Spleen (tissue), 11 donors: ENCODE results near the gene IQSEC1. TPM values are rescaled to one million over a fixed set of nuclear protein-coding genes. Genes with fewer than 3 reads are reported as not detected.

Experiments used
- DNase-seq: peaks from one replicate; pipeline ENCODE4 v3.0.0-alpha.2; 2020
- H3K27ac ChIP-seq, 8 donors: fragments of 200-600 bp; sonication (generic) in 7 of 8; 1 replicate in 4 of 8; 2 replicates in 4 of 8; pipeline versions ENCODE4 v1.5.0 to v1.8.0; 2016 to 2021; ENCODE audit warnings: inconsistent platforms in 4 of 8, mild to moderate bottlenecking in 4 of 8, moderate library complexity in 1 of 8
- H3K27me3 ChIP-seq, 7 donors: fragments of 200-600 bp; sonication (generic) in 6 of 7; replicated peaks in 1 of 7; 1 replicate in 4 of 7; 2 replicates in 3 of 7; pipeline versions ENCODE4 v1.5.0 to v1.8.0; 2016 to 2021; ENCODE audit warnings: inconsistent platforms in 3 of 7, mild to moderate bottlenecking in 1 of 7
- H3K36me3 ChIP-seq, 6 donors: fragments of 200-600 bp; sonication (generic) in 5 of 6; 1 replicate in 4 of 6; 2 replicates in 2 of 6; pipeline versions ENCODE4 v1.5.0 to v1.8.0; 2016 to 2021; ENCODE audit warnings: inconsistent platforms in 2 of 6
- H3K4me1 ChIP-seq, 6 donors: fragments of 200-600 bp; sonication (generic) in 5 of 6; 1 replicate in 3 of 6; 2 replicates in 3 of 6; pipeline versions ENCODE4 v1.5.0 to v1.8.0; 2016 to 2021; ENCODE audit warnings: inconsistent platforms in 3 of 6
- H3K4me3 ChIP-seq, 8 donors: fragments of 200-600 bp; sonication (generic) in 7 of 8; 1 replicate in 4 of 8; 2 replicates in 4 of 8; pipeline versions ENCODE4 v1.5.0 to v1.8.0; 2016 to 2021; ENCODE audit warnings: inconsistent platforms in 4 of 8, mild to moderate bottlenecking in 4 of 8, moderate library complexity in 2 of 8
- H3K9me3 ChIP-seq, 8 donors: fragments of 200-600 bp; sonication (generic) in 7 of 8; 1 replicate in 4 of 8; 2 replicates in 4 of 8; pipeline versions ENCODE4 v1.5.0 to v1.8.0; 2016 to 2021; ENCODE audit warnings: inconsistent platforms in 4 of 8
- POLR2A ChIP-seq, 3 donors: fragments of 450-650 bp; IDR thresholded peaks; one replicate each; pipeline ENCODE4 v1.5.1; 2017; ENCODE audit warnings: antibody characterized with exemption in 3 of 3, mild to moderate bottlenecking in 1 of 3
- POLR2AphosphoS5 ChIP-seq, 3 donors: sonication (generic); formaldehyde crosslinking; IDR thresholded peaks; one replicate each; pipeline ENCODE4 v1.5.1; 2017; ENCODE audit warnings: antibody characterized with exemption in 3 of 3
- WGBS, 5 donors: extraction: QIAGEN DNeasy Blood & Tissue Kit in 3 of 5; methylation state at CpG; one replicate each; pipeline versions ENCODE4 v1.1.5 to v1.1.7; 2013 to 2018; 5-methylcytosine and 5-hydroxymethylcytosine counted together
- intact Hi-C: fragments of 100-400 bp; cut with DNase I; formaldehyde crosslinking; loops from one replicate; pipeline ENCODE4 v1.15.0; 2023; ENCODE audit warnings: low total_unique reads
- polyA plus RNA-seq, 3 donors: library from polyadenylated mRNA; stranded (reverse); fragments of 200-250 nt; gene quantifications; one replicate each; pipeline ENCODE4 v1.2.1, GENCODE V29; 2013
- total RNA-seq, 7 donors: library from RNA; depleted of rRNA in 3 of 7; stranded (reverse); fragments of >200 nt in 3 of 7; fragmentation: NEBNext Ultra II Directional in 4 of 7; extraction: Animal tissue kit (Norgen Biotek cat#: 25700) in 4 of 7; gene quantifications; one replicate each; pipeline versions ENCODE4 v1.1.0 to v1.2.1, GENCODE V29; 2016 to 2021
- TF ChIP-seq, protein P1 (sequence below), 11 experiments: fragments of 200-600 bp in 7 of 11; fragments of 450-650 bp in 4 of 11; sonication (generic) in 4 of 11; IDR thresholded peaks in 8 of 11; conservative IDR thresholded peaks in 3 of 11; 1 replicate in 7 of 11; 2 replicates in 4 of 11; pipeline versions ENCODE4 v1.4.0 to v1.8.0; 2016 to 2021; ENCODE audit warnings: antibody characterized with exemption in 11 of 11, inconsistent platforms in 4 of 11, mild to moderate bottlenecking in 1 of 11
- donor health status: healthy with polysubstance abuse.
- donor health status: DM: no; HTN: no; CAD: no; lungs with moderate emphysema.
- donor health status: DM: no; HTN: no; CAD: no.
- donor health status: Bipolar disorder and iron deficiency.
- donor health status: healthy.
- donor health status: DM: no; HTN: no; CAD: no.
- donor health status: DM: yes; HTN: yes; CAD: no.

Gene IQSEC1
- total and polyA plus RNA-seq, 10 donors, result 23.0 to 170 (median 116) TPM

DNA sequence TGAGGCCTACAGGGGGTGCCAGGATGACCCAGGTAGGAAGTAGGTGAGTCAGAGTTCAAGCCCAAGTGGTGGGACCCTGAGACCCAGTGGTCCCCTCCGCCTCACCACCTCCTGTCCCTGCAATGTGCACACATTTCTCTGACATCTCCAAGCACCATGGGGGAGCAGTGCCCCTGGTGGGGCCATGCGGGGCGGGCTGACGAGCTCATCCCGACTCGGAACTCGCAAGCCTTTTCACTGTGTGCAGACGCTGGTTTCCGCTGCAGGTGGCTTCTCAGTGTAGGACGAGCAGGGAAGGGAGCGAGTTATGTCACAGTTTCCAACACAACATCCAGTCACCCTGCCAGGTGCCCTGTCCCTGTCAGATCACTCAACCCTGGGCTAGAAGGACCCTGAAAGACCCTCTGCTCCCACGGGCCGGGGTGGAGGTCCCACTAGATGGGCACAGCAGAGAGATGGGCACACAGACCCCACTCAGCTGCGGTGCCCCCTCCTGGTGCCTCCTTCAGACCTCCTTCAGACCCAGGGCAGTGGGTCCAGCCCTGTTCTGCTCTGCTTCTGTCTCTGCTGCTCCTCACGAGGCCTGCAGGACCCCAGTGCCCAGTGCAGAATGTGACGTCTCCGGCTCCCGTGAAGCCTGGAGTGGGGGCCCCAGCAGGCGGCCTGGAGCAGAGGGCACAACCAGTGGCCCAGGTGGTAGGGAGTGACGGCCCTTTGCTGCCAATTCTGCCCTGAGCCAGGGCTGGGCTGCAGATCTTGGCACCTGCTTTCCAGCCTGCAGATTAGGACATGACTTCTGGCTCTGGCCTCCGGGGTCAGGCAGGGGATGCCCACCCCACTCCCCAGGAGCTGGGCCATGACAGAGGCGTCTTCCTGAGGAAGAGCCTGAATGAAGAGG lies 129.9 kb downstream of the IQSEC1 start:
- Histone ChIP-seq H3K9me3 (no peaks in the 10 kb centered on the region), H3K4me1 (peaks cover 21 to 100% (median 65%) of the 10 kb centered on the region in 6 donors), H3K36me3 (peaks cover 0 to 98% (median 45%) of the 10 kb centered on the region in 6 donors), H3K4me3 (no peak overlapping the region), H3K27ac (peak overlapping the region in 1 of 8 donors; percentile 8), H3K27me3 (no peaks in the 10 kb centered on the region)
- DNase-seq, result no peak
- peak in 1 of 3 donors; percentile 51 for TF ChIP-seq POLR2AphosphoS5 (IDR thresholded peaks at IDR 0.05)
- TF ChIP-seq, protein P1, sequence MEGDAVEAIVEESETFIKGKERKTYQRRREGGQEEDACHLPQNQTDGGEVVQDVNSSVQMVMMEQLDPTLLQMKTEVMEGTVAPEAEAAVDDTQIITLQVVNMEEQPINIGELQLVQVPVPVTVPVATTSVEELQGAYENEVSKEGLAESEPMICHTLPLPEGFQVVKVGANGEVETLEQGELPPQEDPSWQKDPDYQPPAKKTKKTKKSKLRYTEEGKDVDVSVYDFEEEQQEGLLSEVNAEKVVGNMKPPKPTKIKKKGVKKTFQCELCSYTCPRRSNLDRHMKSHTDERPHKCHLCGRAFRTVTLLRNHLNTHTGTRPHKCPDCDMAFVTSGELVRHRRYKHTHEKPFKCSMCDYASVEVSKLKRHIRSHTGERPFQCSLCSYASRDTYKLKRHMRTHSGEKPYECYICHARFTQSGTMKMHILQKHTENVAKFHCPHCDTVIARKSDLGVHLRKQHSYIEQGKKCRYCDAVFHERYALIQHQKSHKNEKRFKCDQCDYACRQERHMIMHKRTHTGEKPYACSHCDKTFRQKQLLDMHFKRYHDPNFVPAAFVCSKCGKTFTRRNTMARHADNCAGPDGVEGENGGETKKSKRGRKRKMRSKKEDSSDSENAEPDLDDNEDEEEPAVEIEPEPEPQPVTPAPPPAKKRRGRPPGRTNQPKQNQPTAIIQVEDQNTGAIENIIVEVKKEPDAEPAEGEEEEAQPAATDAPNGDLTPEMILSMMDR (IDR thresholded peaks at IDR 0.05 in 8 of 11, conservative IDR thresholded peaks at IDR 0.05 in 3 of 11), result no peak
- WGBS, 5 donors, result 86 to 95% (median 92%) methylated on average over 16 to 22 of the region's 22 CpGs
- intact Hi-C loops, result no loop called here

DNA sequence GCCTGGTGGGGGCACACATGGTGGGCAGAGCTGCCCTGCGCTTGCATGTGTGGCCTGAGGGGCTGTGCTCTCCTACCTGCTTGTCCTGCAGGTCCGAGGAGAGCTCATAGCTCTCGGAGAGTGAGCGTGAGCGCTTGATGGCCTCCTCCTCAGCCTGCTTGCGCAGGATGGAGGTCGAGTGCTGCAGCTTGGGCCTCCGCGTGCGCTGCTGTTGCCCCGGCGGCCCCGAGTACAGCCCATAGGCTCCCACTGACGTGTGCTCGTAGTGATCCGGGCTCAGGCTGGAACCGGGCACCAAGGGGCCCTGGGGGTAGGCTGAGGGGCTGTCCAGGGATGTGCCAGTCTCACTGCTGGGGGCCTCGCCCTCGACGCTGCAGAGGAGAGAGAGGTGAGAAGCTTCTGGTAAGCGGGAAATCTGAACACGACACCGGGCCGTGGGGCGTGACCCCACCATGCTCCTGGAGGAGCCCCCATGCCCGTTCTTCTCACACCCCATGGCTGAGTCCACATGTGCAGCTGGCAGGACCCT lies 131.7 kb downstream of the IQSEC1 start:
- TF ChIP-seq POLR2AphosphoS5 (IDR thresholded peaks at IDR 0.05), result peak in 2 of 3 donors; percentile 12 to 69
- TF ChIP-seq, protein P1 (IDR thresholded peaks at IDR 0.05 in 8 of 11, conservative IDR thresholded peaks at IDR 0.05 in 3 of 11), result no peak
- Histone ChIP-seq H3K27ac (no peak overlapping the region), H3K9me3 (no peaks in the 10 kb centered on the region), H3K4me1 (peaks cover 4 to 87% (median 50%) of the 10 kb centered on the region in 6 donors), H3K4me3 (no peak overlapping the region), H3K27me3 (no peaks in the 10 kb centered on the region), H3K36me3 (peaks cover 0 to 99% (median 62%) of the 10 kb centered on the region in 6 donors)
- intact Hi-C loops, result no loop called here
- WGBS, 5 donors, result 93 to 98% (median 96%) methylated on average over 11 to 26 of the region's 26 CpGs
- DNase-seq, result no peak

DNA sequence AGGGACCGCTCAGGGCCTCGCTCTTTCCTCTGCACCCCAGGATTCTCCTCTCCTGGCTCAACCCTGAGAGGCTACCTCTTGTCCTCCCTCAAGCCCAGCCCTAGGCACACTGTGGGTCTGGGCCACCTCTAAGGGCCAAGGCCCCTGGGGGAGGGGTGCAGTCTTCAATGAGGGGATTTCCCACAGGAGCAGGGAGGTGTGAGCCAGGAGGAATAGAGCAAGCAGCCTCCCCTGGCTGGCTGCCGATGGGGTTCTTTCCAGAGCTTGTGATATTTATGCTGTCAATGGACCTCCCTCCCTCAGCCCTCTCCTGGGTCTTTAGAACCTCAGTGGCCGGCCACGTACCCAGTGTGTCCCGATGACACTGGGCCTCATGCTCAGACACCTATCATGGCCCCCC lies 132.4 kb downstream of the IQSEC1 start:
- Histone ChIP-seq H3K27me3 (no peaks in the 10 kb centered on the region), H3K36me3 (peaks cover 0 to 99% (median 69%) of the 10 kb centered on the region in 6 donors), H3K4me1 (peaks cover 0 to 81% (median 43%) of the 10 kb centered on the region in 6 donors), H3K4me3 (no peak overlapping the region), H3K27ac (no peak overlapping the region), H3K9me3 (no peaks in the 10 kb centered on the region)
- intact Hi-C loops, result no loop called here
- 82 to 95% (median 90%) methylated on average over 5 to 6 of the region's 6 CpGs for WGBS, 5 donors
- DNase-seq, result no peak
- TF ChIP-seq, protein P1 (IDR thresholded peaks at IDR 0.05 in 8 of 11, conservative IDR thresholded peaks at IDR 0.05 in 3 of 11), result no peak
- TF ChIP-seq POLR2A (IDR thresholded peaks at IDR 0.05), result no peak
- no peak for TF ChIP-seq POLR2AphosphoS5 (IDR thresholded peaks at IDR 0.05)

DNA sequence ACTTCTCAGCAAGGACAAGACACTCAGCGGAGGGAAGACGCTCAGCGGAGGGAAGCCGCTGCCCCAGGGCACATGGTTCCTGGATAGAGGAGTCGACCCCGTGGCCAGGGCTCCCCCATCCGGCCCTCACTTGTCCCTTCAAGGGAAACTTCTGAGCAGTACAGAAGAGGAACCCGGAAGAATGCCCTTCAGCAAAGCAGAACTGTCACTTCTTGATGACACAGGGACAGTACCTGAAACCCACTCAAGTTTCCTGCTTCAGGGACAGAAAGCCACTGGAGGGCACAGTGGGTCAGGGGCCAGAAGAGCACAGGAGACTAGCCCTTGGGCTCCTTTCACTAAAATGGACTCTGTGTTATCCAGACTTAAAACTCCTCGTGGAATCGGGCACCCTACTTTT lies 134.1 kb downstream of the IQSEC1 start:
- Histone ChIP-seq H3K4me3 (no peak overlapping the region), H3K36me3 (peaks cover 0 to 100% (median 83%) of the 10 kb centered on the region in 6 donors), H3K27ac (peak overlapping the region in 5 of 8 donors; percentile 26 to 58 (median 47)), H3K27me3 (no peaks in the 10 kb centered on the region), H3K9me3 (no peaks in the 10 kb centered on the region), H3K4me1 (peaks cover 0 to 81% (median 41%) of the 10 kb centered on the region in 6 donors)
- TF ChIP-seq POLR2AphosphoS5 (IDR thresholded peaks at IDR 0.05) (no peak), POLR2A (IDR thresholded peaks at IDR 0.05) (no peak)
- TF ChIP-seq, protein P1 (IDR thresholded peaks at IDR 0.05 in 8 of 11, conservative IDR thresholded peaks at IDR 0.05 in 3 of 11), result no peak
- WGBS, 5 donors, result 73 to 83% (median 82%) methylated on average over 8 to 10 of the region's 10 CpGs
- DNase-seq, result no peak
- intact Hi-C loops, result no loop called here
